ENCODE results near the gene ARHGAP26.

DNA sequence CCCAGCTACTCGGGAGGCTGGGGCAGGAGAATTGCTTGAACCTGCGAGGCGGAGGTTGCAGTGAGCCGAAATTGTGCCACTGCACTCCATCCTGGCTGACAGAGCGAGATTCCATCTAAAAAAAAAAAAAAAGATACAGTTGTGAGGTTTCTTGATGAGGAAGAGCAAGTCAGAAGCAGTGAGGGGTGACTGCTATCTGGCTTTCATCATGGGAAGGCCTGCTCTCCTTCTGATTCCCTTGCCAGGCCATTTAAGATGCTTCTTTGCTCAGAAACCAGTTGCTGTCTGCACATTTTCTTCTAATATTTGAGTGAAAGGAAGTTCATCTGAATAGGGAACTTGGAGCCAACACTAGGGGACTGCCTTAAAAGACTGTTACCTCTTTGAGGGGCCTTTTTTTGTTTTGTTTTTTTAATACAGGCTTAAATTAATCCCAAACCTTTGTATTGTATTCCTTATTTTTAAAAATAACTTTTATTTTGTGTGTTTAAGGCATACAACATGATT is 201.9 kb downstream of the ARHGAP26 start:
- TF ChIP-seq, protein P1, sequence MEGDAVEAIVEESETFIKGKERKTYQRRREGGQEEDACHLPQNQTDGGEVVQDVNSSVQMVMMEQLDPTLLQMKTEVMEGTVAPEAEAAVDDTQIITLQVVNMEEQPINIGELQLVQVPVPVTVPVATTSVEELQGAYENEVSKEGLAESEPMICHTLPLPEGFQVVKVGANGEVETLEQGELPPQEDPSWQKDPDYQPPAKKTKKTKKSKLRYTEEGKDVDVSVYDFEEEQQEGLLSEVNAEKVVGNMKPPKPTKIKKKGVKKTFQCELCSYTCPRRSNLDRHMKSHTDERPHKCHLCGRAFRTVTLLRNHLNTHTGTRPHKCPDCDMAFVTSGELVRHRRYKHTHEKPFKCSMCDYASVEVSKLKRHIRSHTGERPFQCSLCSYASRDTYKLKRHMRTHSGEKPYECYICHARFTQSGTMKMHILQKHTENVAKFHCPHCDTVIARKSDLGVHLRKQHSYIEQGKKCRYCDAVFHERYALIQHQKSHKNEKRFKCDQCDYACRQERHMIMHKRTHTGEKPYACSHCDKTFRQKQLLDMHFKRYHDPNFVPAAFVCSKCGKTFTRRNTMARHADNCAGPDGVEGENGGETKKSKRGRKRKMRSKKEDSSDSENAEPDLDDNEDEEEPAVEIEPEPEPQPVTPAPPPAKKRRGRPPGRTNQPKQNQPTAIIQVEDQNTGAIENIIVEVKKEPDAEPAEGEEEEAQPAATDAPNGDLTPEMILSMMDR (IDR thresholded peaks at IDR 0.05), result no peak
- no peak for TF ChIP-seq POLR2A (IDR thresholded peaks at IDR 0.05)
